HG03520 (cell line): ENCODE results near the gene KCNK2.

Experiments
- ATAC-seq: cut with Tn5 transposase; IDR thresholded peaks from one replicate; pipeline ENCODE4 v1.9.1; 2021; ENCODE audit warnings: mild to moderate bottlenecking, moderate library complexity; ENCODE audit not compliant: unreplicated experiment

Gene KCNK2, protein sequence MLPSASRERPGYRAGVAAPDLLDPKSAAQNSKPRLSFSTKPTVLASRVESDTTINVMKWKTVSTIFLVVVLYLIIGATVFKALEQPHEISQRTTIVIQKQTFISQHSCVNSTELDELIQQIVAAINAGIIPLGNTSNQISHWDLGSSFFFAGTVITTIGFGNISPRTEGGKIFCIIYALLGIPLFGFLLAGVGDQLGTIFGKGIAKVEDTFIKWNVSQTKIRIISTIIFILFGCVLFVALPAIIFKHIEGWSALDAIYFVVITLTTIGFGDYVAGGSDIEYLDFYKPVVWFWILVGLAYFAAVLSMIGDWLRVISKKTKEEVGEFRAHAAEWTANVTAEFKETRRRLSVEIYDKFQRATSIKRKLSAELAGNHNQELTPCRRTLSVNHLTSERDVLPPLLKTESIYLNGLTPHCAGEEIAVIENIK

DNA sequence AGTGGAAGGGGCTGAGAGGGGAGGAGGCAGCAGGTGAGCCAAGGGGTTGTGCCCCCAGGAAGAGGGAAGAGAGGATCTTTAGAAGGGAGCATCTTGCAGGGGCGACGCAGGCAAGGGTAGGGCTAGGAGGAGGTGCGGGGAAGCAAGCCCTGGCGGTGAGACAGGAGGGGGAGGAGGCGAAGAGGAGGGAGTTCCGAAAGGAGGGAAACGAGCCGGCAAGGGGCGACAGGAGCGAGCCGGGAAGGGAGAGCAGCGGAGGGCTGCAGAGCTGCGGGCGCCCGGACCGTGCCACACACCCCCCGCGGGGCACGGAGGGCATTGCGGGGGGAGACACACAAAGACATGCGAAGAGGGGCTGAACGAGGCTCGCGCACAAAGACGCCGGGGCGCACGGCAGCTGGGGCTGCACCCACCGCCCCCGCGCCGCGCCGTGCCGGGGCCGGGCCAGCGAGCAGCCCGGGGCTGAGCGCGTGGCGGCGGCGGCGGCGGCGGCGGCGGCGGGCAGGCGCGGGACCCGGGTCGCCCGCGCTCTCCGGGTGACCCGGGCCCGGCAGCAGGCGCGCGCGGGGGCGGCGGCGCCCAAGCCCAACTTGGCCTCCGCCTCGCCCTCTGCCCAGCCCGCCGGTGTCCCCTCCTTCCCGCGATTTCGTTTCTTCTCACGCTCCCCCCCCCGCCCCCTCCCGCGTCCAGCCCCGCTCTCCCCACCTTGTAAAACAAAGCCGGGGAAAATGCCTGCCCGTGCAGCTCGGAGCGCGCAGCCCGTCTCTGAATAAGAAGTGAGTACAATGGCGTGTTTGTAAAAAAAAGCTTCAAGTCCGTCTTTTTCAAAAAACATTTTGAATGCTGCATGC is at the start of gene KCNK2:
TSS of gene KCNK2 (plus strand) at position 206 of the 851 bp plus-strand sequence. CDS start 649 bp downstream, outside the sequence.
- no peak for ATAC-seq

DNA sequence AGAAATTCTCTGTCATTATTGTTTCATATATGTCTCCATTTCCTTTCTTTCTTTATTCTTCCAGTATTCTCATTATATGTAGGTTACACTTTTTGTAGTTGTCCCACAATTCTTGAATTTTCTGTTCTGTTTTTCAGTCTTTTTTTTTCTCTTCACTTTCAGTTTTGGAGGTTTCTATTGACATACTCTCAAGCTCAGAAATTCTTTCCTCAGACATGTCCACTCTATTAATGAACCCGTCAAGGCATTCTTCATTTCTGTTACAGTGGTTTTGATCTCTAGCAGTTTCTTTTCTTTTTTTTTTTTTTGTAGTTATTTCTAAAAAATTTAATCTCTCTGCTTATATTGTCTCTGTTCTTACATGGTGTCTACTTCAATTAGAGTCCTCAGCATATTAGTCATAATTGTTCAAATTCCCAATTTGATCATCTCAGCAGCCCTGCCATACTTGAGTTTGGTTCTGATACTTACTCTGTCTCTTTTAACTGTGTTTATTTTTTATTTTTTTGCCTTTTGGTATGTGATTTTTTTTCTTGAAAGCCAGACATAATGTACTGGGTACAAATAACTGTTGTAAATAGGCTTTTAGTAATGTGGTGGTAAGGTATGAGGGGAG is 49.5 kb upstream of the KCNK2 start:
- no peak for ATAC-seq

DNA sequence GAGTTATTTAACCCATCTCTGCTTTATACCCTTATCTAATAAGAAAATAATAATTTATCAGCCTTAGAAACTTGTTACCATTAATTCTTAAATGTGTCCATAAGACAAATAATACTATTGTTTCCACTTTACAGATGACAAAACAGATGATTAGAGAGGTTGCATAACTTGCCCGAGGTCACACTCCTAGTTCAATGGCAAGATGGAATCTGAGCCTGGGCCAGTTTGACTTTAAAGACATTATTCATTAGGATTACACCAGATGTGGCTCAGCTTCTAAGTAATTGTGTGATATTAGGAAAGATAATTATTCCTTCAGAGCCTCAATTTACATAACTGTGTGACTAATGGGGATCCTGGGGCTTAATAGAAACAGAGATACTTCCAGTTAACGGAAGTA is 42.3 kb upstream of the KCNK2 start:
- ATAC-seq: no peak

DNA sequence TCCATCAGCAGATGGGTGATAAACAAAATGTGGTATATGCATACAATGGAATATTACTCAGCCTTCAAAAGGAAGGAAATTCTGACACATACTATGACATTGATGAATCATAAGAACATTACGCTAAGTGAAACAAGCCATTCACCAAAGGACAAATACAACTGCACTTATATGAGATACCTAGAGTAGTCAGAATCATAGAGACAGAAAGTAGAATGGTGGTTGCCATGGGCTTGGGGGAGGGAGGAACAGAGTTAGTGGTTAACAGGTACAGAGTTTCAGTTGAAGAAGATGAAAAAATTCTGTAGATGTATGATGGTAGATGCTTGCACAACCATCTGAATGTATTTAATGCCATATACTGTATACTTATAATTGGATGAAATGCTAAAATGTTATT is 39.1 kb upstream of the KCNK2 start:
- ATAC-seq: no peak

DNA sequence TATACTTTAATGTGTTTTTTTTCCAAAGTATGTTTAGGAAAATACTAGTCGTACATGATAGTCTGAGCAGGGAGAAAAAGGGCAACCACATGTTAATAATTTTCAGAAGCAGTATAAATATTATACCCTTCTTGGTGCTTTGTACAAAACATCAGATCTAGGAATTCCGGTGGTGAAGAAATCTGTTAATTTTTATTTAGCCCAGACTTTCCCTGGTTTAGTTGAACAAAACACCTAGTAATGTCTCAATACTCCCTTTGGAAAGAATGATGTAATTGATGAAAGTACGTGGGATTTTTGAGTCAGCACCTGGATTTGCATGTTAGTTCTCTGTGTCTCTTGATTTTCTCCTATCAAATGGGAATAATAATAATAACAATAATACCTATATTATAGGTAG is 38.4 kb upstream of the KCNK2 start:
- no peak for ATAC-seq

DNA sequence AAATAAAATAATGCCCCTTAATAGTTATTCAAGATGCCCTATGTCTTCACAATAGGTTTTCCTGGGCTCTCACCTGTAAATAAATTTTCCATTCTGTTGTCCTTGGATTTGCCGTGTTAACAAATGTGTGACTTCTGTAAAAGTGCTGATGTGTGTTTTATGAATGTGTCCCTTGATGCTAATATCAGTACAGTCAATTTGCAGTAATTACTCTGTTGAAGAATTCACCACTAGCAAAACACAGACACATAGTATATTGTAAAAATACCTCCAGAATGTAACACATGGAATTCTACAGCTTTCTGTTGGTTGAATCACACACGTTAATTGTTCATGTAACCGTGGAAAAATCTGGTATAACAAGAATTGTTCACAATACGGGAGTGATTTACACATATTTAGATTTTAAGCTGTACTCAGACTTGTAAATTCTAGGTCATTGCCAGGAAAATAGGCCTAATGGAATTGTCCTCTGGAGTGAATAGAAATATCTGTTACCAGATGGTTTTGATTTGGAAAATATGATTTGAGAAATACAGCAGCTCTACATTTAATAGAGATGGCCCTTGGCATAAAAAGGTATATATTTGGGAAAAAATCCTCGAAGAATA is 36.7 kb upstream of the KCNK2 start:
- ATAC-seq: no peak

DNA sequence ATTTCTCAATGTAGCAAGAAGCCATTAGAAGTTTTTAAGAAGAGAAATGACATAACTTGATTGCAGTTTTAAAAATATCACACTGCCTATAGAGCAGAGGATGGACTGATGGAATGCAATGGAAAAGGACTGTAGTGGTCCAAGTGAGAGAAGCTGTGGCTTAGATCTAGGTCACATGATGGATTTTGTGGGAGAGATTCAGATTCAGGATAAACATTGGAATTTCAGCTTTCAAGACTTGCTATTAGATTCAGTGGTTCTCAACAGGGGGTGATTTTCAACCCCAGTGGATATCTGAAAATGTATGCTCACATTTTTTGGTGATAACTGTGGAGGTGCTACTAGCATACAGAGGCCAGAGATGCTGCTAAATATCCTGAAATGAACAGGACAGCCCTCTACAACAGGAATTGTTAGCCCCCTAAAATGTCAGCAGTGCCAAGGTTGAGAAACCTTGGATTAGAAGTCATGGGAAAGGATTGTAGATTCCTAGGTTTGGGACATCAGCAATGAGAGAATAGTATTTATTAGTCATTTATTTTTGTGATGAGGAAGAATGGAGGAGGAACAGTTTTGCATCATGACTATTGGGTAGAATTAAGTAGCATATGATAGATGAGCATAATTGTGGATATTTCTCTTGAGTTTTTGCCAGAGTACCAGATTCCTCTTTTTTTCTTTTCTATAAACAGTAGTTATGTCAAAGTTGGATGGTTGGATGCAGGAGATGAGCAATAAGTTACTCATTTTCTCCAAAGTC is 30.1 kb upstream of the KCNK2 start:
- ATAC-seq: no peak

DNA sequence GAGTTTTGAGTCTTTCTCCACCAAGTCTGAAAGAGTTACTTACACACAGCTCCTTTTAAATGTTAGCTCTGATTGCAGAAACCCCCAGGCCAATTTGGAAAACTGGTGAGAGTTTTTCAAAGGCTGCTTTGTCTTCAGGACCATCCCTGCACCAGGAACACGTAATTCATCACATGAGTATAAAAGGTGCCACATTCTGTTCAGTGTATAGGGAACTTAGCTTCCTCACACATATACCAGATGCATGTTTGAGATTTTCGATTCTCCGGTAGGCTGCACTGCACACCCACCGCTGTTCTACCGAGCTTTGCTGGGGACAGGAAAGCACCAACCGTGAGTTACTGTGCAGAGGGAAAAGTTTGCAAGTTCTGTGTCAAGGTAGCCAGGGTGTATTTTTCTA is 28.3 kb upstream of the KCNK2 start:
- no peak for ATAC-seq

DNA sequence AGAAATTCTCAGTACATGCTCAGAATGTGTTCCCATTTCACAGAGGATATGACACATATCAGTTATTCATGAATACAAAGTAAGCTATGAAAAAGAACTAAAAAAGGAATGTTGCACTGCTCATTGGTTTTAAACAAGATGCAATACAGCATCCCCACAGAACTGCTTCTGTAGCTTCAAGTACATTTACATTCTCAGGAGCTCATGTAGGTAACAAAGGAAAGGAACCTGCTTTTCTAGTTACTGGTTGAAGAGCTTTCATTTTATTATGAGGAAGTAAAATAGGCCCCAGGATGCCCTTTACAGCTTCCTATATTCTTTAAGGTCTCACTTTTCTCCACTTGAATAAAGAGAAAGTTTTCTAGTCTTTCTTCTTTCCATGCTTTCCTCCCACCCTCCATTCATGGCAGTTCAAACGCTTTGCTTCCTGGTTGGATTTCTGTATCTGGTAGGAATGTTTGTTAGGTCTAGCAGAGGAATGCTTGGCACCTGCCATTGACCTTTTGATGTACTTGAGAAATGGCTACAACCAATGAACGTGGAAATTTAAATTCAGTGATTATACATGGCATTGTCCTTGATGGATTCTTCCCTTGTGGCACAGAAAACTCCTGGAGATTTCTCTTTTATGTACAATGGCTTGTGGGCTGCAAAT is 27.1 kb upstream of the KCNK2 start:
- ATAC-seq: no peak

DNA sequence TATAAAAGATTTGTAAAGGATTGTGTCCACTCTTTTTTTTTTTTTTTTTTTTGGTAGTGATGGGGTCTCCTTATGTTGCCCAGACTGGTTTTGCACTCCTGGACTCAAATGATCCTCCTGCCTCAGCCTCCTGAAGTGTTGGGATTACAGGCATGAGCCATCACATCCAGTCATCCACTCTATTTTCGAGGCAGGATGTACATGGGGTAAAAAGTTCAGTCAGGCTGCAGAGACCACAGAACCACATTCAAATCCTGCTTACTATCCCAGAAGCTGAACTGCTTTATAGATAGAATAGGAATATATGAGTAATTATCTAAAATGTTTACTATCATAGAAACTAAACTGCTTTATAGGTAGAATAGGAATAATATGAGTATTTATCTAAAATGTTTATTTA is 26.0 kb upstream of the KCNK2 start:
- no peak for ATAC-seq

DNA sequence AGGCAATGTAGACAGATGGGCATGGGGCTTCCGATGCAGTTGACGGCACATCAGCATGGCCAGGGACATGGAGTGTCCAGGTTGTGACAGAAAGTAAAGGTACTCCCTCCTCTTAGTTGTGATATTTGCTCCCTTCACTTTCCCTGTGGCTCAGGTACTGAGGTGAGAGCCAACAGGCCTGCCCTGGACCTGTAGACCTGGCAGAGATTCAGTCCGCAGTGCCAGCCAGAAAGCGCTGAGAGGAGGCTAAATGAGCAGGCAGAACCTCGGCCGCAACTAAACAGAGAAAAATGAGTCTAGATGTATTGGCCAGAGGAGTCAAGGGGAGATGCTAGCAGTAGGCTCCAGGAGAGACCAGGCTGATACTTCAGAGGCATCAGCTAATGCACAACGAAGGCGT is 22.6 kb upstream of the KCNK2 start:
- no peak for ATAC-seq

DNA sequence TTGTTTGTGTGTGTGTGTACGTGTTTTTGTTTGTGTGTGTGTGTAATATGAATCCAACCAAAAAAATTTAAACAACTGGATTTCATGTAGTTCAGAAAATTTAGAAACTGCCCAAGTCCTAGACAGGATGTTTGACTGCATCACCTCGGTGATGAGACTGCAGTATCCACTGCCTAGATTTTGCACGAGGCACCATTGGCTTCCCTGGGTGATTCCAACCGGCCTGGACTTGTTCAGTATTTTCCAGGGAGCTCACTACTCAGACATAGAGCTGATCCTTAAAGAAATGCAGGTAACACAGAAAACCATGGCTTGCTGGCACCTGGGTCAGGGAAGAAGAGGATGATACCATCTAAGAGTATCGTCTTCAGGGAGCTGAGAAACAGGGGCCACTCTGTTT is 18.2 kb upstream of the KCNK2 start:
- no peak for ATAC-seq

DNA sequence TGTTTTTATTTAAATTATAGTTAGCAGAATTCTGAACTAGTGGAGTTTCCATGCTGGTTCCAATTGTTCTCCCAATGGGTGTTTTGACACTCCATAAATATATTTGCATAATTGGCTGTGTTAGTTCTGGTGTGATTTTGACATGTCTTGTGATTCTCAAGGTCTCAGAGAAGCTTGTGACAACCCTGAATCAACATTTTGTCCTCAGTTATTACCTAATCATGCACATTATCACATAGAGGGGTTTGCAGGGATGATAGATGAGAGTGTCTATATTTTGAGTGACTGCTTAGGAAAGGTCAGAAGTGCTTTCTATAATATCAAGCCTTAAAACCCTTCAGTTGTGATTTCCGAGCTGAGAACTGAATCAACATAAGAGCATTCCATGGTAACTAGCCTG is 11.5 kb upstream of the KCNK2 start:
- ATAC-seq: no peak

DNA sequence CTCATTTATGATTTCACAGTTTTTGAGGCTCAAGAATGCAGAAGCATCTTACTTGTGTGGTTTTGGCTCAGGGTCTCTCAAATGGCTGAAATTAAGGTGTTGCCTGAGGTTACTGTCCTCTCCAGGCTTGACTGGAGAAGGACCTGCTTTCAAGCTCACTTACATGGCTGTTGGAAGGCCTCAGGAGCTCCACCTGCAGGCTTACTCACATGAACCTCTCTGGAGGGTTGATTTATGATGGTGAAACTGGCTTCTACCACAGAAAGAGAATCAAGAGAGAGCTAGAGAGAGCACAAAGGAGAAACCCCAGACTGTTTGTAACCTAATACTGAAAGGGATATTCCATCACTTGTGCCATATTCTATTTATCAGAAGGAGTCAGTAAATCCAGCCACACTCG is 6.2 kb upstream of the KCNK2 start:
- no peak for ATAC-seq

DNA sequence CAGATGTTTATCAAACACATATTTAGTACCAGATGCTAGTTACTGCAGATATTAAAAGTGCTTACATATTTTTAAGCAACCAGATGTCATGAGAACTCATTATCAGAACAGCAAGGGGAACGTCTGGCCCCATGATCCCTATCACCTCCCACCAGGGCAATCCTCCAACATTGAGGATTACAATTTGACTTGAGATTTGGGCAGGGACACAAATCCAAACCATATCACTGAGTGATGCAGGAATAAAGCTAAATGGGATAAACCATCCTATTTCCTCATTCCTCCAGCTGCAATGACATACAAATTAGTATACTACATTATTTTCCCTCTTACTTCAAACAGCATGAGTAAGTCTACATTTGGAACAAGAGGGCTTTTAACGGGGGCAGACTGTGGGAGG is 3.1 kb upstream of the KCNK2 start:
- no peak for ATAC-seq

DNA sequence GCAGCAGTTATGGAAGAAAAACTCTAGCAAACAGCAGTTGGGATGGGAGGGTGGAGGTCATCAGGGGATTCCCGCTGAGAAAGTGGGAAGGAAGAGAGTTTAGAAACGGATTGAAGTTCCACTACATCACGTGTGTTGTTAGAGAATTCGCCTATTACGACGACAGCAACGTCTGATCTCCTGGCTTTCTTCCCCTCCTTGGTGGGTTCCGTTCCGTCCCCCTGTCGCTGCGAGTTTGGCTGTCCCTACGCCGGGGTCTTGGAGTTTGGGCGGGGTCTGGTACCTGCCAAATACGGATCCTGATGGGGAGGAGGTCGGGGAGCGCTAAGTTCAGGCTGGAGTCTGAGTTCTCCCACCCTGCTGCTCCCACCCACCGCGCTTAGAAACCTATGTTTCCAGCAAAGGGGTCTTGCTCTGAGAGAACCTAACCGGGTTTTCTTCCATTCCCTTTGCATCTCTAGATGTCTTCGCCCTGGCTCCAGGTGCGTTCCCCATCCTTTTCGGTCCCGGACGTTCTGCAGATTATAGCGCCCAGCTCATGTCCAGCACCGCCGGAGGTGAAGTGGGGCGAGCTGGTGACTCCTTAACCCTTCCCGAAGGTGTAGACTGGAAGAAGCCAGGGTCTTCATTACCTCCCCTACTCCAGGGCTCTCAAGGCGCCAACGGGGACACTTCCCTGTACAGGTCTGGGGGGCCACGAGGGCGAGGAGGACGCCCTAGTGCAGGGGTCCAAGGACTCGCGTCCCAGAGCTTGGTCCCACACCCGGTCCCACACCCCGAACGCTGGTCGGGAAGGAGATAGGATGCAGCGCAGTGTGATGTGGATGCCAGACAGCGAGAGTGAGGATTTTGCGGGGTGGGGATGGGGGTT is 641 bp upstream of the KCNK2 start:
- no peak for ATAC-seq

DNA sequence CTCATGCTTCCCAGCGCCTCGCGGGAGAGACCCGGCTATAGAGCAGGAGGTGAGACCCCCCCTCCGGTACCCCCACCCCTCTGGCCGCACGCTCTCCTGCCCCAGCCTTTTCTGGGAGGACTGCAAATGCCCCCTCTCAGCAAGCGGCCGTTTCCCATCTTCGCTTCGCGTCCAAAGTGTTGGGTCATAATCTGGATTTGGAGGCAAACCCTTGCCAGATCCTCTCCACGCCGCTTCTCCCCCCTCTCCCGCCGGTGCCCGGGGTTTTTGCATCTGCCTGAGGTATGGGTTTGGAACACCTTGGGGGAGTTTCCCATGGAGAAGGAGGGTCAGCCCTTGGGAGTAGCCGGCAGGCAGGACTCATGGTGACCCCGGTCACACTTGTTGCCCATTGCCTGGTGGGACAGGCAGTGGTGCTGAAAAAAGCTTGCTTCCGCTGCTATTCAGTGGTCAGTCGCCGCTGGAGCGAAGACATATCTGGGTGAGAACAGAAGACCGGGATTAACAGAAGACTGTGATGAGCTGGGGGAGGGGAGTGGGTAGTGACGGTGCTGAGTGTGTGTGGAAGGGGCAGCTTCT is 935 bp downstream of the KCNK2 start:
- no peak for ATAC-seq

DNA sequence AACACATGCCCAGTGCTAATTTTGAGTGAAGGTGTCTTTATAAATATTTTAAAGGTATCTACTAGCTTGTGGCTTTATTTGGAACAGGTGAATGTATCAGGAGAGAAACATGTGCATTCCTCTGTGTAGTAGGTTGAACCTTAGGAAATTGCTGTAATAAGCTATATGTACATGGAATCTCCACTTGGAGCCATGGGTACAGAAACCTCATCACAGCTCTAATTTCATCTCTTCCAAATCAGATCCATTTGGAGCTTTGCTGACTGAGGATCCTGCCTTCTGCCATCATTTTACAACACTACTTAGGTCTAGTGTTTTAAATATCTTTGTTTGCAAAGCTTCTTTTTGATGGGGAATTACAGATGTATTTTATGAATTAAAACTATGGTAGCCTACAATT is 2.1 kb downstream of the KCNK2 start:
- ATAC-seq: no peak

DNA sequence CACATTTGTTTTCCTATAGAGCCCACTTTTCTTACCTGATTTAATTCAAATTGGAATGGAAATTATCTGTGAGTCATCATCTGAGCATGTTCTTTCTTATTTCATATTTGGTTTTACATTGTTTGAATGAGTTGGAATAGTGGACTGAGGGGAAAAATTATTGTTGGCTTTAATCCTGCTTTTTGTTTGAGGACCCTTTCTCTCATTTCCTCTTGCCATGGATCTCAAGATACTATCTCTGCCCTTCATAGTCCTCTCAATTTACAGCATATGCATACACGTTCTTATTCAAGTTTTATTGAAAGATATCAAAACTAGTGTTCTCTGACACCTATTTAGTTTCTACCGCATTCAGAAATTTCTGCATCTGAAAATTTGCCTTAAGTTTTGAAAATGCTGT is 5.1 kb downstream of the KCNK2 start:
- ATAC-seq: no peak
